Tongue (tissue), 2 donors: ENCODE data around the gene SCRN1. TPM values are rescaled to one million over a fixed set of nuclear protein-coding genes. Genes with fewer than 3 reads are reported as not detected.

ENCODE experiments used
- DNase-seq: peaks from one replicate; pipeline ENCODE4 v3.0.0-alpha.2; 2015
- total RNA-seq: library from RNA; depleted of rRNA; stranded (reverse); fragments of >200 nt; gene quantifications from one replicate; pipeline ENCODE4 v1.2.3, GENCODE V29; 2014

SCRN1 gene
- total RNA-seq, 1 donor from 2014 or later = 36.0 TPM

- no peak for DNase-seq
Observed at GRCh38 chr7:30005464-30005863, 15.9 kb upstream of the SCRN1 start.

GRCh38 chr7:30003098-30003497, 13.5 kb upstream of the SCRN1 start:
- DNase-seq = no peak

DNA sequence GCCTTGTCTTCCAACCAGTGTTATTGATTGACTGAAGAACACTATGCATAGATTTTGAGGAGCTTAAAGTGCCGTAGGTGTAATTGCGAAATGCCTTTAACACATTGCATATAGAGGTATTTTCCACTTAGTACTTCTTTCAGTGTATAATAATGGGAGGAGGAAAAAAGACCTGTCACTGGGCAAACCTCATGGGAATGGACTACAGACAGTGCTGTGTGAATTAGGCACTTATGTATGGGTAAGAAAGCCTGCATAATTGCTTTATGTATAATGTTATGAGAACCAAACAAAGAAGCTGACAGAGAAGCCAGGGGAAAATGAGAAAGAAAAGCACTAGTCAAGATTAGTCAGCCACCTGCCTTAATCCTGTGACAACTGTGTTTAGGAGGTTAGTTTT, 12.4 kb upstream of the SCRN1 start:
- no peak for DNase-seq

DNA sequence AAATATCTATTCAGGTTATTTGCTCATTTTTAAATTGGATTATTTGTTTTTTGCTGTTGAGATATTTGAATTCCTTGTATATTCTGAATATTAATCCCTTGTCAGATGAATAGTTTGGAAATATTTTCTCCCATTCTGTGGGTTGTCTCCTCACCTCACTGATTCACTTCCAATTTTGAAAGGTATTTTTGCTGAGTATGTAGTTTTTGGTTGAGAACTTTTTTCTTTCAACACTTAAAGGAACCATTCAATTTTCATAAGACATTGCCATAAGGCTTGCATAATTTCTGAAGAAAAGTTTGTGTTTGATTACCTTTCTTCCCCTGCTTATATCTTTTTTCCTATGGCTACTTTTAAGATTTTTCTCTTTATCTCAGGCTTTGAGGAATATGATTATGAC, 8.9 kb upstream of the SCRN1 start:
- no peak for DNase-seq

- no peak for DNase-seq
Observed at GRCh38 chr7:29996321-29996720, 6.7 kb upstream of the SCRN1 start.

DNA sequence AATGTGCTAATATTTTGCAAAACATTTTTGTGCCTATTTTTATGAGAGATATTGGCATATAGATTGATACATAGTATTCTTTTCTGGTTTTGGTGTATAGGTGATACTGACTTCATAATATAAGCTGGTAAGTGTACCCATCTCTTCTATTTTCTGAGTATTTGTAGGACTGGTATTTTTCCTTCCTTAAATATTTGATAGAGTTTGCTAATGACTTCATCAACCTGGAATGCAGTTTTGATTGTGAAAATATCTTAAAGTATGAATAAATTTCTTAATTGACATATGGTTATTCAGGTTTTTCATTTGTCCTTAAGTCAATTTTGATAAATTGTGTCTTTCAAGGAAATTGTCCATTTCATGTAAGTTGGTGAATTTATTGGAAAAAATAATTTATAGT, 6.1 kb upstream of the SCRN1 start:
- DNase-seq = no peak

DNA sequence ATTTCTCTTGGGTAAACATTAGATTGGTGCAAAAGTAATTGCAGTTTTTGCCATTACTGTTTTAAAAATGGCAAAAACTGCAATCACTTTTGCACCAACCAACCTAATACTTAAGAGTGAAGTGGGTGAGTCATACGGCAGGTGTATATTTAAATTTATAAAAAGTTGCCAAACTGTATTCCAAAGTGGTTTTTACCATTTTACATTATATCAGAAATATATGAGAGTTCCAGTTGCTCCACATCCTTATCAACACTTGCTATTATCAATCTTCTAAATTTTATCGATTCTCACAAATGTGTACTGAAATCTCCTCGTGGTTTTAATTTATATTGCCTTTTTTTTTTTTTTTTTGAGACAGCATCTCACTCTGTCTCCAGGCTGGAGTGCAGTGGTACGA, 3.5 kb upstream of the SCRN1 start:
- DNase-seq = no peak

DNA sequence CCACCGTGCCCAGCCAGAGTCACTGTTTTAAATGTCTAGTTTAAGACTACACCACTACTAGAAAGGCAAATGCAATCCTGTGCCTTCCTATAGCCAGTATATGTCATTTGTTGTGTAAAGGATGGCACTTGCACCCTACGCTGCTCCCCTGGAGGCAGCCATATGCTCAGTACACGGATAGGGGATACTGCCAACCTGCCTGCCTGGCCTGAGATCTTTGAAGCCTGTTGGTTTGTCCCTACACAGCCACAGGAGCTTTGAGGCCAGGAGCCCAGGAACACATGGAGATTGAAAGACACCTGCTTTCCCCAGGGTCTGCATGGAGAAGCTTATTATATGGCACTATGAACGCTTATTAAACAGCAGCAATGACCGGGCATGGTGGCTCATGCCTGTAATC, 2.3 kb upstream of the SCRN1 start:
- no peak for DNase-seq

GRCh38 chr7:29990931-29991330, 1.3 kb upstream of the SCRN1 start:
- DNase-seq = no peak

DNA sequence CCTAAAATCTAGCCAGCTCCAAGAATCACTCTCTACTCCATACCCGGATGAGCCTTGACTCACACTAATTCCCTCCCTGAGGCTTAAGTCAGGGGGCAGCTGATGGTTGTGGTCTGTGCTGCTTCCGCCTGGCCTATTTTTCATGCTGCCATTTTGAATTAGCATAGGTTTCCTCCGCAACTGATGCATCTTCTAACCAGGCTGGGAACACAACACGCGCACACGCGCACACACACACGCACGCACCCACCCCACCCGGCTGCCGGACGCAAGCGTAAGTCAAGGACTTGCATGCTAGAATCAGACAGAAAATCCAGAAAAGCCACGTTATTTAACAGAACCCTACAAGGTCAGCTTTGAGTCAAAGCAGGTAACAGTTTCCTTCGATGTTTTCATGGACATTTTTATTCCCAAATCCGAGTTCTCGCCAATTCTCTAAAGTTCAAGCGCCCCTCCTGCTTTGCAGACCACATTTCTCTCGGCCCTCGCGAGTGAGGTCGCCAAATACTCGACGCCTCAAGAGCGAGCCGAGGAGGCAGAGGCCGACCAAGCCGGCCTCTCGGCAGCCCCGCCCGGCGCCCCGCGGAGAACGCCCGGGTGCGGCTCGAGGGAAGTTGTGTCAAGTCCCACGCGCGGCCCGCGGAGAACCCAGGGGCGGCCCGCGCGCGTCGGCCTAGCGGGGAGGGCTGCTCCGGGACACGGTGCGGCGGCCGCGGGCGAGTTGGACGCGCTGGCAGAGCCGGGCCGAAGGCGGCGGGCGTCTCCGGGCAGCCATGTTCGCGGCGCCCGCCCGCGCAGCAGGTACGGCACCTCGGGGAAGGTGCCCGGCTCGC, 961 bp downstream of the SCRN1 start:
- DNase-seq = peak; percentile 68

DNA sequence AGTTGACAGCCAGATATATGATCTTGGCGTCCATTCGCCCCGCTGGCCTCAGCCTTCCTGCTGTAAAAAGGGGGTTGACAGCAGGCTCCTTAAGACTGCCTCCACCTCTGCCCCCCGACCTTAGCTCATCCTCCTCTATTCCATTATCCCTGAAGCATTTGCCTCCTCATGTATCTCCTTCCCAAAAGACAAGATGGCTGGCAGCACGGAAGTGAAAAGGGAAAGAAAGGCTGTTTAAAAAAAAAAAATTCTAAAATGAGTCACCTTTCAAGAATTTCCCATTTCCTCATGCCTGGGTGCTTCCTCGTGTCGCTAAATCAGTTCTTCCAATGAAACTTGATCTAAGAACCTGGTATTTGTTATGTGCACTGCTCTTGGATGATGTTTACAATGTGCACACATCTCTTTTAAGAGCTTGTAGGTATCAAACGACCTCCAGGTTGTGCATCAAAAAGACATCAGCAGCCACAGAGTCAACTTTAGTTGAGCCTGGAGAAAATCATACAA, 1.7 kb downstream of the SCRN1 start:
- peak; percentile 42 for DNase-seq

DNA sequence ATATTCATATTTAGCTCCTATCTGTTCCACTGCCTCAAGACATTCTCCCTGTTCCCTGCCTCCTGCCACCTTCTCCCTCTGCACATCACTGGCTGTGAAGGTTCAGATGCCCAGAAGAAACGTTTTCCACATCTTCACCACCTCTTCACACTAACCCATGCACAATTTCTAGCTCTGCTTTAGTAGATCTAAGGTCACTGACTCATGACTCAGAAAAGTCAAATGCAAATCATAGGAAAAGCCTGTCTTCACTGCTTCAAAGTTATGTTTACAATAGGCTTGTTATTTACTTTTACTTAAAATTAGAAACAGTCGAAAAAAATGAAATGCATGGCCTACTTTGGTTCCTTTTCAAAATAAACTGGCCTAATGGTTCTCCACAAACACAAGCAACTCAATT, 2.5 kb downstream of the SCRN1 start:
- no peak for DNase-seq

DNA sequence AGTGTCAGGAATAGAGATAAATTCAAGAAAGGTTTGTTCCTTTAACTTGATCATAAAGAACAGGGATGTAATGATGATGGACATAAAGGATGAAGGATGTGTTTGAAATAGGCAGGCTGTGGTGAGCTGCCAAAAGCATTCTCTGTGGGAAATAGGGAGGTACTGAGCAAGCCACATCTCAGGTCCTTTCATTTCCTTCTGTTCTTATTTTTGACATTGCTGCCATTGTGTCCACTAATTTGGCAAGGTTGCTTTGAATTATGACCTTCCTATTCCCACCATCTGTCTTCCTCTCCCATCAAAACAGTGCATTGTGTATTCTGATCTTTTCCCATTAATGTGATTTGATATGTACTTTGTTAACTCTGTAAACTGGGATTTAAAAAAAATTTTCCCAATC, 9.4 kb downstream of the SCRN1 start:
- DNase-seq = no peak

- DNase-seq = no peak
Observed at GRCh38 chr7:29977886-29978651, 11.5 kb downstream of the SCRN1 start.

GRCh38 chr7:29976673-29977415, 12.8 kb downstream of the SCRN1 start:
- DNase-seq = peak; percentile 40

DNA sequence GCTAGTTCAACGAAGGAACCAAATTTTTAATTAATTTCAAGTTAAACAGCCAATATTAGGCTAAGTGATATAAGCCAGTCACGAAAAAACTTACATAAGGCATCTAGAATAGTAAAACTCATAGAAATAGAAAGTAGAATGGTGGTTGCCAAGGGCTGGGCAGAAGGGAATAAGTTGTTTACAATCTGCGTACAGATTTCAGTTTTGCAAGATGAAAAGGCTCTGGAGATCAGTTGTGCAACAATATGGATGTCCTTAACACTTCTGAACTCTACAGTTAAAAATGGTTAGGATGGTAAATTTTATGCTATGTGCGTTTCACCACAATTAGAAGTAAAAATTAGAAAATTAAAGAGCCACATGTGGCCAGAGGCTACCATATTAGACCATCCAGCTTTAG, 13.3 kb downstream of the SCRN1 start:
- DNase-seq = no peak

GRCh38 chr7:29975561-29975960, 14.0 kb downstream of the SCRN1 start:
- DNase-seq = no peak

DNA sequence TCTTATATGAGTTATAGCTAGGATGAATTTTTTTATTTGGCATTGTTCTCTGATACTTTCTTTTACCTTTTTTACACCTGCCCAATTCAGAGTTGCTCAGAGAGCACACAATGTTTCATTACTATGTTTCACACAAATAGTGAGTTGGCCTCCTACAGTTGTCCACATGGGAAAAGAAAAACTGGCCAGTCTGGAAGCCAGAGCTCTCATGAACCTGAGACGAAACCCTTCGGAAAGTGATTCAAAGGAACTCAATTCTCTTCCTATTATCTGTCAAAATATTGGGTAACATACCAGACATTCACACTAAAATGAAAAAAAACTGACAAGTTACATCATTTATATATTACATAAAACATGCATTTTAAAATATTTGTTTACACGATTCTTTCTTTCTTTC, 15.3 kb downstream of the SCRN1 start:
- no peak for DNase-seq

DNA sequence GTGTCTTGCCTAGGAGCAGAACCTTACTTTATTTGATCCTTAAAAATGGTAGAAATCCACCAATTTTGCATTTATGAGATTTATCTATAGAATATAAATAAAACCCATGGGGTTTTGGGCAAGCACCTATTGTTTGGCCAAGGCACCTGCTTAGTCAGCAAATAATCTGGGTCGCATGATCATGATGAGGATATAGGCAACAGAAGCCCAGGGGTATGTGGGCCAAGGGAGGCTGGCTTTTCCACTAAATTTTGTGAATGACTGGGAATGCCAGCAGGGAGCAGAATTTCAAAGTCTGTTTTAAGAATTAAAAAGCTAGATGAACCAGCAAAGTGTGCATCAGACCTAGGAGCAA, 17.3 kb downstream of the SCRN1 start:
- no peak for DNase-seq

DNA sequence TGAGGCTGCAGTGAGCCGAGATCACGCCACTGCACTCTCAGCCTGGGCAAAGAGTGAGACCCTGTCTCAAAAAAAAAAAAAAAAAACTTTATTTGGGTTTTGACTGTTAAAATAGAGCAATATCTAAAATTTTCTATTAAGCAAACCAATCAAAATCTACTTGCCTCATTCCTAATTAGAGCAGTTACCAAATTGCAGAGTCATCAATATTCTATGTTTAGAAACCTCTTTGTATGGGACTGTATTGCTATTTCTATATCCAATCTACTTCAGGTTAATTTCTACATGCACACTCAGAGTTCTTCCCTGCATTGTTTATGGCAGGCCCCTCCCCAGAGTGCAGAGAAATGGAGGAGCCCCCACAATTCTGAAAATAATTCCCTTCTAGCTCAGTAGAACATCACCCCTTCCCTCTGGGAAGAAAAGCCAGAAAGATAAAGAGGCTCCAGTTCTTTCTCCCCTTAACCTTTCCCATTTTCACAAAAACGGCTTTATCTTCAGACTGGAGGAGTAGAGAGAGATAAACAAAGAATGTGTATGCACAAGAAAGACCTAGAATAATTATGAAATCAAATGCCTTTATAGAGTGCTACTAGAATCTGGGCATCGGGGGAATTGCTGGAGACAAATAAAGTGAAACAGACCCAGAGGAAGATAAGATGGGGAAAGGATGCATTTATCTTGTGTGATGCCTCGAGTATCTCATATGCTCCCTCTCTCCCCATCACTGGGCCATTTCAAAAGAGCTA, 17.9 kb downstream of the SCRN1 start:
- no peak for DNase-seq

- no peak for DNase-seq
Observed at GRCh38 chr7:29970158-29970557, 19.4 kb downstream of the SCRN1 start.

DNA sequence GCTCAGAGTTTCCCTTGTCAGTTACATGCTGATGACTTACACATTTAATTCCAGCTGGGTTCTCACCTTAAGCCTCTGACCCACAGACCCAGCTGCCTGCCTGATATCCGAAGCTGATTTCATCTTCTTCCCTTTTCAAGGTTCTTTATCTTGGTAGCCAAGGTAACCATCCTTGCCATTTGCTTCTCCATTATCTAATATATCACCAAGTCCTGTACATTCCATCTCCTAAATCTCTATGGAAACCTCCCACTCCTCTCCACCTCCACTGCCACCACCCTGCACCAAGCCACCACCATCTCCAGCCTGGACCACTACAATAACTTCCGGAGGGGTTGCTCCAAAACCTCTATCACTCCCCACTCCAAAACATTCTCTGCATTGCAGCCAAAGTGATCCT, 19.9 kb downstream of the SCRN1 start:
- DNase-seq = no peak
